Bladder microvascular endothelial cell (primary cell): ENCODE measurements around the gene PSMC2. TPM values are rescaled to one million over a fixed set of nuclear protein-coding genes. Genes with fewer than 3 reads are reported as not detected.

Source experiments
- total RNA-seq: library from RNA; depleted of rRNA; stranded (reverse); fragments of >200 nt; gene quantifications from 2 replicates; pipeline ENCODE4 v1.2.3, GENCODE V29; 2014

PSMC2 gene
- 134 and 219 TPM in 2 replicates for total RNA-seq

DNA sequence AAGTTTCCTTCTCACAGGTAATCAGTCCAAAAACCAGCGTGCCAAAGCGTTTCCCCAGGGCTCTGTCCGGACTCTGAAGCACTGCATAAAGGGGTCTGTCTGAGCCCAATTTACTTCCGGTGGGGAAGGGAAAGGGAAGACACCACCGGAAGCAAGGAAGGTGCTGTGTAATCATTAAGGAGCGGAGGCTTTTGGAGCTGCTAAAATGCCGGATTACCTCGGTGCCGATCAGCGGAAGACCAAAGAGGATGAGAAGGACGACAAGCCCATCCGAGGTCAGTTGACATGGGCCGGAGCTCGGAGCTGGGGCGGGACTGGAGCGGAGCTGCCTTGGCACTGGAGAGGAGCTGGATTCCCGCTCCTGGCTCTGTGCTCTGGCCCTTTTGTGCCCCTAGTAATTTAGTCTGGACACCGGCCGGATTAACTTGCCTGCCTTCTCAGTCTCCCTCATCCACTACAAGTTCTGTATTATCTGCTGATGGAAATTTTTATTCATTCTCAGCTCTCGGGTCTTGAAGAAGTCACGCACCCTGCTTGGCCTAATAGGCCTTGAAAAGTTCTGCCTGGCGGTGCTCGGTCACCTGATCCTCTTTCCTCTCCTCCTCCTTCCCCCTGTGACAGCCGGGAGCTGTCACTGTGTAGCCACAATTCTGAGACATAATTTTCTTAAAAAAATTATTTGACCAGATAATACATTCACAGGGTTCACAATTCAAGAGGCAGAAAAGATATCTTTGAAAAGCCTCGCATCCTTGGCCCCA lies at the start of gene PSMC2:
TSS of gene PSMC2 (plus strand) at position 137 of the 761 bp plus-strand sequence. CDS start at position 206, 69 bp downstream.

DNA sequence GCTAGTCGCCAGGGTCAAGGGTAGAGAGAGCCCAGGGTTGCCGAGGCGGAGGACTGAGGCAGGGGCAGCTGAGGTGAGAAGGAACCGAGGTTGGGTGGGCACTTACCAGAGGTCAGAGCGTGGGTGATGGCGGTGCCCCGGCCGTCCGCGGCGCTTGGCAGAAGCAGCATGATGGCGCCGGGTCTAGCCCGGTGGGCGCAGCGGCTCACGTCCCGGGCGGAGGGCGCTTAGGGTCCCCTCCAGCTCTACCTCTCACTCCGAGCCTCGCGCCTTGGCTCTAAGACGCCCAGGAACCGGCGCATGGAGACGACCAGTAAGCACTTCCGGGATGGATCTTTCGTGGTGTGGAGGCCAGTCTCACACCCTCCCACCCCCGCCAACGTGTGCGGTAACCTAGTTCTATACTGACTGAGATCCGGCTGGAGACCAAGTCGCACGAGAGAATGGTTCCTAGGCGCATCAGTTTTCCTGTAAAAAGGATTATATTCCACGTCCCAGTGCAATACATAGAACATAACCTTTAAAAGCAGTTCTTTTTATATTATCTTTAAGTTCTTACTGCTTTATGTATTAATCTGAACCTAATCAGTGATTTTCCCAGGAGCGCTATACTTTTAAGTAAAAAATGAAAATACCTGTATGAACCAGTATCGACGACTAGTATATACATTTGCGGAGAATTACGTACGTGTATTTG lies 2.8 kb upstream of the PSMC2 start, which contains the start of gene DNAJC2:
TSS of gene DNAJC2 (minus strand) at position 315 of the 697 bp plus-strand sequence. CDS start at position 170, 145 bp downstream.

Other genes starting within 250 kb of the PSMC2 start
- 2.4 and 6.2 TPM in 2 replicates for gene NAPEPLD, start 198.5 kb upstream of the PSMC2 start, total RNA-seq
- gene PMPCB, start 50.2 kb upstream of the PSMC2 start, total RNA-seq, result 37.9 and 44.8 TPM in 2 replicates
- gene DNAJC2, start 2.9 kb upstream of the PSMC2 start, total RNA-seq, result 9.4 and 15.1 TPM in 2 replicates
- gene SLC26A5, start 98.6 kb downstream of the PSMC2 start, total RNA-seq, result under 0.01 and 1.3 TPM in 2 replicates